Aorta (tissue), 5 donors: Measurements from ENCODE around the gene KCNK5. TPM values are rescaled to one million over a fixed set of nuclear protein-coding genes. Genes with fewer than 3 reads are reported as not detected.

Experiments used
- ATAC-seq: fragments of 200-7000 bp; cut with Tn5 transposase; one replicate; pipeline ENCODE4 v1.9.1; 2022; ENCODE audit warnings: moderate library complexity; ENCODE audit not compliant: low FRiP score
- DNase-seq, 2 donors: peaks; one replicate each; pipeline ENCODE4 v3.0.0-alpha.2; 2020
- H3K27ac ChIP-seq, 2 donors: one replicate each; pipeline ENCODE4 v1.5.1; 2013; ENCODE audit warnings: low read length in 2 of 2, mild to moderate bottlenecking in 2 of 2, moderate library complexity in 2 of 2, control low read depth in 1 of 2, inconsistent platforms in 1 of 2, low read depth in 1 of 2
- H3K27me3 ChIP-seq, 2 donors: one replicate each; pipeline ENCODE4 v1.6.1; 2013; ENCODE audit warnings: control low read depth in 1 of 2, low read length in 1 of 2, mild to moderate bottlenecking in 1 of 2, moderate library complexity in 1 of 2; ENCODE audit not compliant: insufficient read depth in 2 of 2, control insufficient read depth in 1 of 2
- H3K36me3 ChIP-seq, 2 donors: one replicate each; pipeline ENCODE4 v1.6.1; 2013; ENCODE audit warnings: control low read depth in 1 of 2, low read length in 1 of 2, mild to moderate bottlenecking in 1 of 2; ENCODE audit not compliant: insufficient read depth in 2 of 2, control insufficient read depth in 1 of 2
- H3K4me1 ChIP-seq, 2 donors: one replicate each; pipeline ENCODE4 v1.6.1; 2013; ENCODE audit warnings: low read length in 2 of 2, control low read depth in 1 of 2, mild to moderate bottlenecking in 1 of 2, moderate library complexity in 1 of 2; ENCODE audit not compliant: insufficient read depth in 2 of 2, control insufficient read depth in 1 of 2
- H3K4me3 ChIP-seq, 2 donors: one replicate each; pipeline ENCODE4 v1.5.1; 2013; ENCODE audit warnings: low read length in 2 of 2, control low read depth in 1 of 2, mild to moderate bottlenecking in 1 of 2
- H3K9me3 ChIP-seq: one replicate; pipeline ENCODE4 v1.6.1; 2013; ENCODE audit warnings: mild to moderate bottlenecking, low read length; ENCODE audit not compliant: control insufficient read depth
- WGBS, 2 donors: extraction: QIAGEN DNeasy Blood & Tissue Kit; methylation state at CpG; one replicate each; pipeline ENCODE4 v1.1.7; 2013; 5-methylcytosine and 5-hydroxymethylcytosine counted together
- intact Hi-C, 2 donors: fragments of 100-400 bp; cut with DNase I; formaldehyde crosslinking; loops; one replicate each; pipeline versions ENCODE4 v1.14.2 to v1.15.0; 2022
- polyA plus RNA-seq, 2 donors: library from polyadenylated mRNA; stranded (reverse); fragments of 200-250 nt; gene quantifications; one replicate each; pipeline ENCODE4 v1.2.3, GENCODE V29; 2013
- total RNA-seq, 2 donors: library from RNA; stranded (reverse); fragmentation: NEBNext Ultra II Directional; extraction: Animal tissue kit (Norgen Biotek cat#: 25700); gene quantifications; one replicate each; pipeline ENCODE4 v1.2.1, GENCODE V29; 2021
- donor health status: healthy with polysubstance abuse.
- donor health status: Bipolar disorder and iron deficiency.
- donor health status: DM: no; HTN: no; CAD: no.
- donor health status: DM: no; HTN: no; CAD: no.
- donor health status: DM: yes; HTN: yes; CAD: no.

Gene KCNK5
- total and polyA plus RNA-seq, 4 donors = 1.2 to 5.2 (median 3.9) TPM; not detected in 1

- no peaks in the 10 kb centered on the region for H3K9me3 ChIP-seq
- intact Hi-C loops = no loop called here
Measured at GRCh38 chr6:39266782-39267355, 37.6 kb upstream of the KCNK5 start.

GRCh38 chr6:39266375-39266774 lies 37.1 kb upstream of the KCNK5 start:
- 91 to 94% methylated on average over 2 of the region's 2 CpGs for WGBS, 2 donors
- H3K36me3 ChIP-seq = no peaks in the 10 kb centered on the region
- H3K27ac ChIP-seq = no peak overlapping the region
- intact Hi-C loops = no loop called here
- H3K4me1 ChIP-seq = no peaks in the 10 kb centered on the region
- no peaks in the 10 kb centered on the region for H3K9me3 ChIP-seq
- no peak overlapping the region for H3K4me3 ChIP-seq
- no peak for ATAC-seq
- DNase-seq = no peak
- no peaks in the 10 kb centered on the region for H3K27me3 ChIP-seq

More at GRCh38 chr6:39266782-39267355, 37.6 kb upstream of the KCNK5 start:
- H3K36me3 ChIP-seq = no peaks in the 10 kb centered on the region
- H3K4me1 ChIP-seq = no peaks in the 10 kb centered on the region
- H3K4me3 ChIP-seq = no peak overlapping the region
- no peaks in the 10 kb centered on the region for H3K27me3 ChIP-seq
- no peak for ATAC-seq
- DNase-seq = no peak
- no peak overlapping the region for H3K27ac ChIP-seq
- 88 to 90% methylated on average over 5 of the region's 5 CpGs for WGBS, 2 donors

- no peak overlapping the region for H3K4me3 ChIP-seq
- H3K27me3 ChIP-seq = no peaks in the 10 kb centered on the region
- DNase-seq (no peak), ATAC-seq (no peak)
- intact Hi-C loops = no loop called here
- H3K36me3 ChIP-seq = no peaks in the 10 kb centered on the region
- H3K27ac ChIP-seq = no peak overlapping the region
- no peaks in the 10 kb centered on the region for H3K4me1 ChIP-seq
- H3K9me3 ChIP-seq = peaks cover 2% of the 10 kb centered on the region
- 48 to 53% methylated on average over 5 of the region's 5 CpGs for WGBS, 2 donors
Measured at GRCh38 chr6:39263303-39264037, 34.2 kb upstream of the KCNK5 start.

- ATAC-seq (no peak), DNase-seq (no peak)
- Histone ChIP-seq H3K9me3 (peaks cover 2% of the 10 kb centered on the region), H3K36me3 (no peaks in the 10 kb centered on the region), H3K27me3 (no peaks in the 10 kb centered on the region), H3K4me1 (no peaks in the 10 kb centered on the region), H3K4me3 (no peak overlapping the region), H3K27ac (no peak overlapping the region)
- WGBS, 2 donors = 87 to 93% methylated on average over 3 of the region's 3 CpGs
- intact Hi-C loops = no loop called here
Measured at GRCh38 chr6:39261751-39262150, 32.5 kb upstream of the KCNK5 start.

- H3K36me3 ChIP-seq = no peaks in the 10 kb centered on the region
- intact Hi-C loops = no loop called here
- no peak overlapping the region for H3K4me3 ChIP-seq
- H3K27ac ChIP-seq = no peak overlapping the region
- no peak for ATAC-seq
- no peaks in the 10 kb centered on the region for H3K27me3 ChIP-seq
- no peak for DNase-seq
- H3K9me3 ChIP-seq = peaks cover 2% of the 10 kb centered on the region
- 78 to 83% methylated on average over 2 of the region's 2 CpGs for WGBS, 2 donors
- H3K4me1 ChIP-seq = no peaks in the 10 kb centered on the region
Measured at GRCh38 chr6:39260953-39261352, 31.7 kb upstream of the KCNK5 start.

- ATAC-seq (no peak), DNase-seq (no peak)
- intact Hi-C loops = no loop called here
- H3K27ac ChIP-seq = no peak overlapping the region
- no peaks in the 10 kb centered on the region for H3K36me3 ChIP-seq
- peaks cover 2% of the 10 kb centered on the region for H3K9me3 ChIP-seq
- H3K4me1 ChIP-seq = no peaks in the 10 kb centered on the region
- no peaks in the 10 kb centered on the region for H3K27me3 ChIP-seq
- 84 to 88% methylated on average over 2 of the region's 2 CpGs for WGBS, 2 donors
- no peak overlapping the region for H3K4me3 ChIP-seq
Measured at GRCh38 chr6:39260456-39260855, 31.2 kb upstream of the KCNK5 start.

GRCh38 chr6:39256294-39256940 lies 27.1 kb upstream of the KCNK5 start:
- no peak for DNase-seq
- Histone ChIP-seq H3K4me3 (no peak overlapping the region), H3K27me3 (peaks cover 0 to 1% of the 10 kb centered on the region in 2 donors), H3K4me1 (no peaks in the 10 kb centered on the region), H3K36me3 (no peaks in the 10 kb centered on the region), H3K9me3 (peaks cover 4% of the 10 kb centered on the region), H3K27ac (no peak overlapping the region)
- WGBS, 2 donors = 47 to 60% methylated on average over 2 of the region's 2 CpGs
- ATAC-seq = no peak
- intact Hi-C loops = no loop called here

GRCh38 chr6:39254999-39255535 lies 25.8 kb upstream of the KCNK5 start:
- ATAC-seq (no peak), DNase-seq (no peak)
- 89 to 90% methylated on average over 4 of the region's 4 CpGs for WGBS, 2 donors
- no peak overlapping the region for H3K27ac ChIP-seq
- intact Hi-C loops = no loop called here
- peaks cover 0 to 3% of the 10 kb centered on the region in 2 donors for H3K27me3 ChIP-seq
- H3K4me1 ChIP-seq = no peaks in the 10 kb centered on the region
- H3K4me3 ChIP-seq = no peak overlapping the region
- H3K9me3 ChIP-seq = peaks cover 2% of the 10 kb centered on the region
- H3K36me3 ChIP-seq = no peaks in the 10 kb centered on the region
